ENCODE data around the gene ZNF234.
"Not testable (repeated sequence)": the region's sequence is repeated elsewhere in the genome, so short reads cannot be mapped to it uniquely, and the experiment has no call there.

ZNF234 gene

DNA sequence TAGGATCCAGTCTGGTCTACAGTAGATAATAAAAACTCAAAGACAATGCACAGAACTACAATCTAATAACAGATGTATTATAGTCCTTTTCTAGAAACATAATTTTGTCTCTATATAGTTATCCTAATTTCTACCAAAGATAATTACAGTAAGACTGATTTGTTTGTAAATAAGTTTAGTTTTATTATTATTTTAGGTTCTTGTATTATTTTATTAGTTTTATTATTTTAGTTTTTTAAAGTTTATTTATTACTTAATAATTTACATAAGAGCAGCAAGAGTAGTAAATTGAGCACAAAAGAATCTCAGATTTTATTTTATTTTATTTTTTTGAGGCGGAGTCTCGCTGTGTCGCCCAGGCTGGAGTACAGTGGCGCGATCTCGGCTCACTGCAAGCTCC is 48.7 kb downstream of the ZNF234 start:
- DNase-seq: no peak

GRCh38 chr19:44192127-44192526 is 50.8 kb downstream of the ZNF234 start:
- DNase-seq: no peak

GRCh38 chr19:44196772-44197171 is 55.4 kb downstream of the ZNF234 start:
- DNase-seq: no peak

GRCh38 chr19:44202470-44202869 is 61.1 kb downstream of the ZNF234 start:
- DNase-seq: no peak

DNA sequence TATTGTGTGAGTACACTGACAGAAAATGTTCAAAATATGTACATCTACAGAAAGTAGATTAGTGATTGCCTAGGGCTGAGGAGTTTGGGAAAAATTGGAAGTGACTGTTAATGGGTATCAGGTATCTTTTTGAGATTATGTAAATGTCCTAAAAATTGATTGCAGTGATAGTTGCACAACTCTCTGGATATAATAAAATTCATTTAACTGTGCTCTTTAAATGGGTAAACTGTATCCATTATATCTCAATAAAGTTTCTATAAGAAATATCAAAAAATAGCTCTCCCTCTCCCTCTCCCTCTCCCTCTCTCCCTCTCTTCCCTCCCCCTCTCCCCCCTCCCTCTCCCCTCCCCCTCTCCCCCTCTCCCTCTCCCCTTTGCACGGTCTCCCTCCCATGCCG is 61.6 kb downstream of the ZNF234 start:
- no peak for DNase-seq

DNA sequence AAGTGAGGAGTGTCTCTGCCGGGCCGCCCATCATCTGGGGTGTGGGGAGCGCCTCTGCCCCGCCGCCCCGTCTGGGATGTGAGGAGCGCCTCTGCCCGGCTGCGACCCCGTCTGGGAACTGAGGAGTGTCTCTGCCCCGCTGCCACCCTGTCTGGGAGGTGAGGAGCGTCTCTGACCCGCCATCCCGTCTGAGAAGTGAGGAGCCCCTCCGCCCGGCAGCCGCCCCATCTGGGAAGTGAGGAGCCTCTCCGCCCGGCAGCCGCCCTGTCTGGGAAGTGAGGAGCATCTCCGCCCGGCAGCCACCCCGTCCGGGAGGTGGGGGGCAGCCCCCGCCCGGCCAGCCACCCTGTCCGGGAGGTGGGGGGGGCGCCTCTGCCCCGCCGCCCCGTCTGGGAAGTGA is 62.5 kb downstream of the ZNF234 start:
- not testable (repeated sequence) for DNase-seq

GRCh38 chr19:44204772-44205171 is 63.4 kb downstream of the ZNF234 start:
- DNase-seq: no peak

DNA sequence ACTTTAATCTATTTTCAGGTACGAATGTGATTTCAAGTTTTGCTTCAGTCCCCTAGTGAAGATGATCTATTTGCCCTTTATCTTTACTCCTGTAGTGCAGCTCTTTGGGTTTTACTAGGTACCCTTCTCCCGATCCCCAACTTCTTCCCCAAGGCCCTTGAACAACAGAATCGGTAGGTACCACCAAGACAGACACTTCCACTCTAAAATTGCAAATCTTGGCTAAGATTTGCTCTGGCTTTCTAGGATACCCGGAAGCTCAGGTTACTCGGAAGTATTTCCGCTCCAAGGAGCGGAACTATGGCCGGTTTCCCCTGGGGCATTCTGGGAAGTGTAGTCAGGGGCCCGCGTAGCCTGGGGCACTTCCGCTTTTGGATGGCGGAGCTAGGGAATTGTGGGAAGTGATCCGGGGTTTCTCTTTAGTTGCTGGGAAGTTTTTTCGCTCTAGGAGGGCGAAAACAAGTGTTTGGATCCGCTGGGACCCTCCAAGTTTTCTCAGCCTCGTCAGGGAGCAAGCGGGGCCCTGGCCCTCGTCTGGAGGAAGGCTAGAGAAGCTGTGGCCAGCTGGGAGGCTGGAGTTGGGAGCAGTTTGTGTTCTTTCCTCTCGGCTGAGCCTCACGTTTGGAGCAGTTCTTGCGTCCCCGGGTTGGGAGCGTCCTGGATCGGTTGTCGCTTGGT is 65.9 kb downstream of the ZNF234 start:
- DNase-seq: peak; percentile 94

Data from NCI-H2171 treated with DMSO at 0.1 percent for 48 hours (cell line).